ENCODE measurements around the gene PAM.
"Not testable (repeated sequence)": the region's sequence is repeated elsewhere in the genome, so short reads cannot be mapped to it uniquely, and the experiment has no call there.

The PAM gene

DNA sequence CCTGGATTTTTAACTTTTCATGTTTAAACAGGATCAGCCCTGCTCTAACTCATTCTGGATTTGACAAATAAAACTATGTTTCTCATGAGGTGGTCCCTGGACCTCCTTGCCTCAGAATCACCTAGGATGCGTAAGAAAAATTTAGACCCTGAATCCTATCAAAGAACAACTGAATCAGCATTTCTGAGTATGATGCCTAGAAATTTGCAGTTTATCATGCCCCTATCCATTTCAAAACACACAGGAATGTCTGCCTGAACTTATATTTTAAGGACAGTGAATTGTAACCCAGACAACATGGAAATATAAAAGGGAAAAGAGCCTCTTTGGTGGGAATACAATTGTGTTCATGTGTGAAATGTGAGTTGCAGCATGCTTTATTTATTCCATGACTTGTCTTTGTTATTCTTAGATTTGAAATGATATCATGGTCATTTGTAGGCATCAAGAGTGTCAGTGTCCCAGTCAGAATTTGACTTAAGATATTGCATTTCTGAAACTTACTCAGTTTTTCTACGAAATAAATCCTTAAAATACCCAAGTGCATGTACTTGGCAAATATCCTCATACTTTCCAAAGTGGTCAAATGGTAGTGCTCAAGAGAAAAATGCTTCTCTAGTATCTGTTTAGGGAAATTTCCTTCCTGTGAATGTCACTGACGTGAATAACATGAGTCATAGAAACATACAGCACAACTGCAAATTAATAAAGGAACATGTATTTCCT lies 220.5 kb downstream of the PAM start:
- DNase-seq (ENCODE audit: extremely low read depth in 1 of 2, low read depth in 1 of 2): no peak

DNA sequence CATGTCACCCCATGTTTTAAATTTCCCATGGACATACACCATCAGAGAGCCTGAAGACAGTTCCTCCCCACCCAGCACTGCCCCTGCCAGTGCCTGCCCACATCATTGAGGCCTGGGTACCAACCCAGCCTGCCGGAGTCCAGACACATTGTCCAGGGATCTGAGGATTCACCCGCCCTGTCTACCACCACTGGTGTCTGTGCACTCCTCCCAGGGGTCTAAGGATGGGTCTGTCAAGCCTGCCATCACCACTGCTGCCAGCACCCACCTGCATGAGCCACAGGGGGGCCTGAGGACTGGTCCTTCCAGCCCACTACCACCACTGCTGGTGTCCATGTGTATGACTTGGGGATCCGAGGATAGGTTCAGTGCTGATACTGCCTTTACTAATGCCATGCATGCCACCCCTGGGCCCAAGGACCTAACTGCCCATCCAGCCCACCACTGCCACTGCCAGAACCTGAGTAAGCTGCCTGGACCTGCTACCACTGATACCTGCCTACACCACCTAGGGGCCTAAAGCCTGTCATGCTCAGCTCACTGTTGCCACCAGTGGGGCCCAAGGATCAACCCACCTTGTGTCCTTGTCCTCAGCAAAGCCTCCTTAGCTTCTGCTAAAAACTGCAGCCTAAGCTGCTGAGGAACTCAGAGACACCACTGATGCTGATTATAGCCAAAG lies 227.0 kb downstream of the PAM start:
- DNase-seq (ENCODE audit: extremely low read depth in 1 of 2, low read depth in 1 of 2): no peak

DNA sequence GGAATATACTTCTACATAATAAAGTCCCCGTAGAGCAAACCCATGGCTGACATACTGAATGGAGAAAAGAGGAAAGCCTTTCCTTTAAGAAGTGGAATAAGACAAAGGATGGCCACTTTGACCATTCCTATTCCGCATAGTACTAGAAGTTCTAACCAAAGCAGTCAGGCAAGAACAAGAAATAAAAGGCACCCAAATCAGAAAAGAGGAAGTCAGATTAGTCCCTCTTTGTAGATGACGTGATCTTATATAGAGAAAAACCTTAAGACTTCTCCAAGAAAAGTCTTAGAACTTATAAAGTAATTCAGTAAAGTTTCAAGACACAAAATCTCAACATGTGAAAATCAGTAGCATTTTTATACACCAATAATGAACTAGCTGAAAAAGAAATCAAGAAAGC lies 231.0 kb downstream of the PAM start:
- no peak for DNase-seq (ENCODE audit: extremely low read depth in 1 of 2, low read depth in 1 of 2)

DNA sequence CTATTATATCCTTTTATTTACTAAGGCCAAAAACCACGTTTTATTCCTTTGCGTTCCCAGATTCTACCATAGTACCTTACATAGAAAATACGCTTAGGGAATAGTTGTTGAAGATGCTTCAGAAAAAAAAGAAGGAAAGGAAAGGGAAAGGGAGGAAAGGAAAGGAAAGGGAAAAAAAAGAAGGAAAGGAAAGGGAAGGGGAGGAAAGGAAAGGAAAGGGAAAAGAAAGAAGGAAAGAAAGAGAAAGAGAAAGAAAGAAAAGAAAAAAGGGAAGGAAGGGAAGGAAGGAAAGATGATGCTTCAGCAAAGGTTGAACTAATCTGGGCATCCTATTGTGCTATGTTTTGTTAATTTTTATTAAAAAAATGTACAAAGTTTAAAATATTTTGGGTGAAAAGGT lies 233.4 kb downstream of the PAM start:
- no peak for DNase-seq (ENCODE audit: extremely low read depth in 1 of 2, low read depth in 1 of 2)

GRCh38 chr5:102991802-102992201 lies 236.7 kb downstream of the PAM start:
- no peak for DNase-seq (ENCODE audit: extremely low read depth in 1 of 2, low read depth in 1 of 2)

DNA sequence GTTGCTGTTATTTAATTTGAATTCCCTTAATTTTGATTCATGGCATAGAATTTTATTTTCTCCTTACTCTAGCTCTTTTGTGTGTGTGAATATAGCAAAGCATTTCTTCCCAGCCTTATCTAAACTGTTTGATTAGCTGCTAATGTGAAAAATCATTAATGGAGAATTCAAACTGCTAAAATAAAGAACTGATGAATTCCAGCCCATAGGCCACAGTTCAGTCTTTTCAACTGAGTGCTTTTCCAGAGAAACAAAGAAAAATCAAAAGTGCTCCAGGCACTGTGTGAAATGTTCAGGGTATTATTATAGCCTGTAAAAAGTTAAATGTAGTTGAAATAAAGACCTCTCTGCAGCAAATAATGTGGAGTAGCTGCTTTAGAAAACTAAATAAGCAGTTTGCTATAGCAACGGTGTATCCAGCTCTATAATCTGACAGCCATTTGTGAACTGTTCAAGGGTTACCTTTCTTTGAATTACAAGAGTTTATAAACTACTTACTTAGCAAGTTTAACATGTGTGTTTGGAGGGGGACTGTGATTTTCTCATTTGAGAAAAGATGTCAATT lies 241.0 kb downstream of the PAM start:
- DNase-seq (ENCODE audit: extremely low read depth in 1 of 2, low read depth in 1 of 2): no peak

GRCh38 chr5:102998224-102998623 lies 243.1 kb downstream of the PAM start:
- DNase-seq (ENCODE audit: extremely low read depth in 1 of 2, low read depth in 1 of 2): no peak

- no peak for DNase-seq (ENCODE audit: extremely low read depth in 1 of 2, low read depth in 1 of 2)
Observed at GRCh38 chr5:102999191-102999590, 244.1 kb downstream of the PAM start.

- not testable (repeated sequence) for DNase-seq (ENCODE audit: extremely low read depth in 1 of 2, low read depth in 1 of 2)
Observed at GRCh38 chr5:102999621-103000020, 244.5 kb downstream of the PAM start.

GRCh38 chr5:103000089-103000488 lies 245.0 kb downstream of the PAM start:
- no peak for DNase-seq (ENCODE audit: extremely low read depth in 1 of 2, low read depth in 1 of 2)

GRCh38 chr5:103003872-103004271 lies 248.8 kb downstream of the PAM start:
- no peak for DNase-seq (ENCODE audit: extremely low read depth in 1 of 2, low read depth in 1 of 2)

DNA sequence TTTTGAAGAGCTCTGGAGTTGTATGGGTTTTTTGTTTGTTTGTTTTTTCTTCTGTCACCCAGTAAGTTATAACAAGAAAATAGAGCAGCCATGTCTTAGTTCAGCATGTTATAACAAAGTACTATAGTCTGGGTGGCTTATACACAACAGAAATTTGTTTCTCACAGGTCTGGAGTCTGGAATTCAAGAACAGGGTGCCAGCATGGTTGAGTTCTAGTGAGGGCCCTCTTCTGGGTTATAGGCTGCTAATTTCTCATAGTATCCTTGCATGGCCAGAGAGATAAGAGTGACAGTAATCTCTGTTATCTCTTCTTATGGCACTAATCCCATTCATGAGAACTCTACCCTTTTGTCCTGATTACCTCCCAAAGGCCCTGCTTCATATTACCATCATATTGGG lies 250.2 kb downstream of the PAM start:
- DNase-seq (ENCODE audit: extremely low read depth in 1 of 2, low read depth in 1 of 2): no peak

DNA sequence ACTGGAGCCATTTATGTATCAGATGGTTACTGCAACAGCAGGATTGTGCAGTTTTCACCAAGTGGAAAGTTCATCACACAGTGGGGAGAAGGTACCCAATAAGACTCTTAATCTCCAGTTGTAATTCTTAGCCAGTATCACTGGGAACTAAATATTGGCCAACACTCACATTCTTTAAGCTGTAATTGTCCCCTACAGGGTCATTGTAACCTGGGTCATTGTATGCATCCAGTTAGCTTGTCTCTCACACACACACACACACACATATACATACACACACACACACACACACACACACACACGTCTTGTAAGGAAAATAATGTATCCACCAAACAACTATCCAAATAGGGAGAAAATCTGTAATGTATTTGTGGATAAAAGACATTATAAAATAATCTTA lies 251.8 kb downstream of the PAM start:
- no peak for DNase-seq (ENCODE audit: extremely low read depth in 1 of 2, low read depth in 1 of 2)

DNA sequence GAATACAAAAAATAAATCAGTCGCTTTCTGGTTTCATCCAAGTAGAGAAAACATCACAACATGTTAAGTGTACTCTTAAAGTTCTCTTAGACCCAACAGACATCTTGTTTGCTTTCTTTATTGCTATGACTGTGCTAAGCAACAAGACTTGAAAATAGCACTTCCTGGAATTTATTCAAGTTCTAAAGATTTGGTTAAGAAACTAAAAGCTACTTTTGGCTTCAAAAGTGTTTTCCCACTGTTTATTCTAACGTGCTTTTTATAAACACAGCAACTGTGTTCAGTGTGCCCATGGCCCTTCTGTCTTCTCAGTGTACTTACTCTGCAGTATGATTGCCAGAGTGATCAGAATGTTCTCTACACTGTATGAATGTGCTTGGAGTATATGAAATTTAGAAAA lies 255.1 kb downstream of the PAM start:
- no peak for DNase-seq (ENCODE audit: extremely low read depth in 1 of 2, low read depth in 1 of 2)

GRCh38 chr5:103013933-103014552 lies 258.9 kb downstream of the PAM start:
- no peak for DNase-seq (ENCODE audit: extremely low read depth in 1 of 2, low read depth in 1 of 2)

- no peak for DNase-seq (ENCODE audit: extremely low read depth in 1 of 2, low read depth in 1 of 2)
Observed at GRCh38 chr5:103014983-103015382, 259.9 kb downstream of the PAM start.

GRCh38 chr5:103016167-103016566 lies 261.1 kb downstream of the PAM start:
- DNase-seq (ENCODE audit: extremely low read depth in 1 of 2, low read depth in 1 of 2): no peak

DNA sequence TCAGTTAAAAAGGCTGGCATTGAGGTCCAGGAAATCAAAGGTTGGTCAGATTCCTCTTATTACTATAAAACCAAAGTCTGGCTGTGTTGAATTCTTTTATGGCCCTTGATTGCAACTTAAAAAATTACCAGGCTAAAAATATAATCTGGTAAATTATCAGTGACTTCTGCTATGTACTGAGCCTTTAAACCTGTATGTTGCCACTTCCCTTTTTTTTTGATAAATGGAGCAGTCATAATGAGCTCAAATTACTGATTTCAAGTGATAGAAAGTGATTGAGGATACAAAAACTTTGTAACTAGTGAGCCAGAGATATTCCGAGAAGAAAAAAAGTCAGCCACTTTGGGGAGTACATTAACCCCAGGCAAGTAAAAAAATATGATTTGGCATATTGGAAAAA lies 264.7 kb downstream of the PAM start:
- DNase-seq (ENCODE audit: extremely low read depth in 1 of 2, low read depth in 1 of 2): no peak

DNA sequence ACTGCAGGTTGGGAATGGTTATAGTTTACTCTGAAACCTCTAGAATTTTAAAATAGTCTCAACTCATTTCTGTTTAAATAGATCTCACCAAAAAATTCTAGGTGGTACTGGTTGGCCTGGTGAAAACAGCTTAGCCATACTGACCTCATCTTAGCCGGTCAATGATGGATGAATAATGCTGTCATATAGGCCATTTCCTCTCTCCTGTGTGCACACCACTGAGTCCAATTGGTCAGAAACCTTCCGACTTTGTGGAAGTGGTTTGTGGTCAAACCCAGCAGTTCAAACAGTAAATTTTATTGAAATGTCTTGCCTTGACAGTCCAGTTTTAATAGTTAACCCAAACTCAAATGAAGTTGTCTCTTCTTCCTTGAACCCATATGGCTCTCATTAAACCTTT lies 266.2 kb downstream of the PAM start:
- no peak for DNase-seq (ENCODE audit: extremely low read depth in 1 of 2, low read depth in 1 of 2)

DNA sequence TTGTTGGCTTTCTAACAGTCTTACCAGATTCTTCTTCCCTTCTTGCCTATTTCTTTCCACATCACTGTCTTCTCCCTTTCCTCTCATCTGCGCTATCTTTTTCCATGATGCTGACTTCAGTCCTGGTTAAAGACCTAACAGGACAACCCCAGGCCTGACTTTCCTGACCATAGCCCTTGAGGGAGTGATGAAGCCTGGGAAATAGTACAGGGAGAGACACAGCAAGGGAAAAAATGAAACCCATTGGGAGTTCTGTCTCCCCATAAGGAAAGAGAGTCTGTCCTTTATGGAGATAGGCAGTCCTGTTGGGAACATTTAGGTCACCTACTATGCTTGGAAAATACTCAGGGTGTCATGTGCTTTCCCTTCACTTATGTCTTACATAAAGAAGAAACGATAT lies 272.2 kb downstream of the PAM start:
- no peak for DNase-seq (ENCODE audit: extremely low read depth in 1 of 2, low read depth in 1 of 2)

GRCh38 chr5:103031607-103032006 lies 276.5 kb downstream of the PAM start:
- DNase-seq (ENCODE audit: extremely low read depth in 1 of 2, low read depth in 1 of 2): no peak

- no peak for DNase-seq (ENCODE audit: extremely low read depth in 1 of 2, low read depth in 1 of 2)
Observed at GRCh38 chr5:103033696-103034095, 278.6 kb downstream of the PAM start.

Data from stimulated activated CD8-positive, alpha-beta memory T cell treated with anti-CD3 and anti-CD28 coated beads, Interleukin-7, amount 100 ng/mL, for 48 hours (primary cell).